ENCODE data around the gene DLGAP1.

Gene DLGAP1

GRCh38 chr18:3451183-3451988 lies 1003.7 kb downstream of the DLGAP1 start (continued):
- TF ChIP-seq ZBTB11 (tag by site-specific recombination; conservative IDR thresholded peaks at IDR 0.05; ENCODE audit: low read depth) (no peak), CTCF (tag by site-specific recombination; IDR thresholded peaks at IDR 0.05) (no peak), REPIN1 (tag by site-specific recombination; IDR thresholded peaks at IDR 0.05; ENCODE audit: low read depth) (no peak), KLF9 (tag by site-specific recombination; IDR thresholded peaks at IDR 0.05; ENCODE audit: low read depth) (no peak), ZNF610 (tag by site-specific recombination; IDR thresholded peaks at IDR 0.05; ENCODE audit: borderline replicate concordance) (no peak), HOXA7 (CRISPR knock-in tag; IDR thresholded peaks at IDR 0.05; ENCODE audit: borderline replicate concordance) (no peak), SP2 (tag by site-specific recombination; IDR thresholded peaks at IDR 0.05) (peak; percentile 73), PATZ1 (tag by site-specific recombination; IDR thresholded peaks at IDR 0.05) (peak; percentile 43), ZNF138 (tag by site-specific recombination; IDR thresholded peaks at IDR 0.05; ENCODE audit: borderline replicate concordance) (no peak), ZNF692 (tag by site-specific recombination; IDR thresholded peaks at IDR 0.05) (no peak), TSHZ1 (tag by site-specific recombination; IDR thresholded peaks at IDR 0.05; ENCODE audit: borderline replicate concordance) (peak; percentile 45; the same call in 1 of the 2 replicates), IKZF3 (tag by site-specific recombination; IDR thresholded peaks at IDR 0.05) (peak; percentile 76), ZFP69B (tag by site-specific recombination; IDR thresholded peaks at IDR 0.05) (no peak), ZNF560 (tag by site-specific recombination; IDR thresholded peaks at IDR 0.05; ENCODE audit: borderline replicate concordance) (no peak), KLF10 (tag by site-specific recombination; IDR thresholded peaks at IDR 0.05) (peak; percentile 34; the same call in 1 of the 2 replicates), ZNF488 (tag by site-specific recombination; IDR thresholded peaks at IDR 0.05) (no peak), ZNF623 (tag by site-specific recombination; IDR thresholded peaks at IDR 0.05) (peak; percentile 4; the same call in 1 of the 2 replicates), ELK4 (IDR thresholded peaks at IDR 0.05; ENCODE audit: borderline replicate concordance, low read depth, low read length) (no peak), ZNF202 (tag by site-specific recombination; IDR thresholded peaks at IDR 0.05; ENCODE audit: borderline replicate concordance) (no peak), SALL2 (tag by site-specific recombination; IDR thresholded peaks at IDR 0.05; ENCODE audit: borderline replicate concordance) (no peak), ZNF132 (tag by site-specific recombination; IDR thresholded peaks at IDR 0.05; ENCODE audit: borderline replicate concordance) (no peak), ZFHX2 (tag by site-specific recombination; conservative IDR thresholded peaks at IDR 0.05) (0 out of 2 replicates have a peak, but pooled peaks have one; percentile 3)
